Measurements from ENCODE around the gene ZNF143. TPM values are rescaled to one million over a fixed set of nuclear protein-coding genes. Genes with fewer than 3 reads are reported as not detected.
A peak's percentile ranks its signal among the peaks of the same experiment; 100 is the strongest.

The ZNF143 gene
- total RNA-seq, 1 donor from 2014 or later, result 36.6 TPM

- no peak for TF ChIP-seq POLR2AphosphoS5 (IDR thresholded peaks at IDR 0.05; ENCODE audit: insufficient read depth in 1 of 2, low read depth in 1 of 2)
- TF ChIP-seq POLR2A (IDR thresholded peaks at IDR 0.05), result no peak
- no peak for TF ChIP-seq CTCF (IDR thresholded peaks at IDR 0.05)
- DNase-seq (ENCODE audit: extremely low spot score in 2 of 2), result no peak
- no peaks in the 10 kb centered on the region for H3K9me3 ChIP-seq
- no peak overlapping the region for H3K27ac ChIP-seq
- H3K4me1 ChIP-seq, result peaks cover 16% of the 10 kb centered on the region
- no peaks in the 10 kb centered on the region for H3K36me3 ChIP-seq
- H3K27me3 ChIP-seq, result no peaks in the 10 kb centered on the region
- H3K4me3 ChIP-seq, result no peak overlapping the region
- intact Hi-C loops (cut with DNase I), result no loop called here
Measured at GRCh38 chr11:9562716-9563115, 101.9 kb downstream of the ZNF143 start.

GRCh38 chr11:9563196-9563730 lies 102.5 kb downstream of the ZNF143 start:
- DNase-seq (ENCODE audit: extremely low spot score in 2 of 2), result no peak
- Histone ChIP-seq H3K27me3 (no peaks in the 10 kb centered on the region), H3K27ac (no peak overlapping the region), H3K9me3 (no peaks in the 10 kb centered on the region), H3K4me1 (peaks cover 22% of the 10 kb centered on the region), H3K4me3 (no peak overlapping the region), H3K36me3 (no peaks in the 10 kb centered on the region)
- TF ChIP-seq POLR2AphosphoS5 (IDR thresholded peaks at IDR 0.05; ENCODE audit: insufficient read depth in 1 of 2, low read depth in 1 of 2) (no peak), POLR2A (IDR thresholded peaks at IDR 0.05) (no peak), CTCF (IDR thresholded peaks at IDR 0.05) (no peak)
- intact Hi-C loops (cut with DNase I), result no loop called here

- DNase-seq (ENCODE audit: extremely low spot score in 2 of 2), result peak in 1 of 2 donors; percentile 94
- H3K4me1 ChIP-seq, result peaks cover 47% of the 10 kb centered on the region
- no peaks in the 10 kb centered on the region for H3K27me3 ChIP-seq
- H3K27ac ChIP-seq, result peak overlapping the region; percentile 95
- intact Hi-C loops (cut with DNase I), result no loop called here
- no peaks in the 10 kb centered on the region for H3K36me3 ChIP-seq
- TF ChIP-seq CTCF (IDR thresholded peaks at IDR 0.05), result no peak
- peak; percentile 42 to 98 for TF ChIP-seq POLR2AphosphoS5 (IDR thresholded peaks at IDR 0.05; ENCODE audit: insufficient read depth in 1 of 2, low read depth in 1 of 2)
- TF ChIP-seq POLR2A (IDR thresholded peaks at IDR 0.05), result peak in 1 of 2 donors; percentile 5
- H3K9me3 ChIP-seq, result no peaks in the 10 kb centered on the region
- no peak overlapping the region for H3K4me3 ChIP-seq
Measured at GRCh38 chr11:9565822-9566560, 105.2 kb downstream of the ZNF143 start.

GRCh38 chr11:9566561-9567063 lies 105.8 kb downstream of the ZNF143 start:
- peaks cover 52% of the 10 kb centered on the region for H3K4me1 ChIP-seq
- H3K4me3 ChIP-seq, result no peak overlapping the region
- intact Hi-C loops (cut with DNase I), result no loop called here
- no peaks in the 10 kb centered on the region for H3K9me3 ChIP-seq
- H3K36me3 ChIP-seq, result no peaks in the 10 kb centered on the region
- TF ChIP-seq CTCF (IDR thresholded peaks at IDR 0.05) (no peak), POLR2AphosphoS5 (IDR thresholded peaks at IDR 0.05; ENCODE audit: insufficient read depth in 1 of 2, low read depth in 1 of 2) (no peak), POLR2A (IDR thresholded peaks at IDR 0.05) (no peak)
- DNase-seq (ENCODE audit: extremely low spot score in 2 of 2), result no peak
- no peaks in the 10 kb centered on the region for H3K27me3 ChIP-seq
- peak overlapping the region; percentile 95 for H3K27ac ChIP-seq

- Histone ChIP-seq H3K36me3 (no peaks in the 10 kb centered on the region), H3K27ac (peak overlapping the region; percentile 95), H3K27me3 (no peaks in the 10 kb centered on the region), H3K4me1 (peaks cover 57% of the 10 kb centered on the region), H3K9me3 (no peaks in the 10 kb centered on the region), H3K4me3 (no peak overlapping the region)
- TF ChIP-seq POLR2AphosphoS5 (IDR thresholded peaks at IDR 0.05; ENCODE audit: insufficient read depth in 1 of 2, low read depth in 1 of 2), result no peak
- no peak for TF ChIP-seq CTCF (IDR thresholded peaks at IDR 0.05)
- TF ChIP-seq POLR2A (IDR thresholded peaks at IDR 0.05), result no peak
- intact Hi-C loops (cut with DNase I), result no loop called here
- DNase-seq (ENCODE audit: extremely low spot score in 2 of 2), result no peak
Measured at GRCh38 chr11:9567401-9567800, 106.6 kb downstream of the ZNF143 start.

Data from vagina (tissue), 2 donors.